Activated CD8-positive, alpha-beta T cell treated with anti-CD3 and anti-CD28 coated beads, Interleukin-2, amount 10 ng/mL, durations not matched to agents 7 days and 5 days (primary cell): Measurements from ENCODE around the gene PSME3. TPM values are rescaled to one million over a fixed set of nuclear protein-coding genes. Genes with fewer than 3 reads are reported as not detected.
A peak's percentile ranks its signal among the peaks of the same experiment; 100 is the strongest.
"Not testable (repeated sequence)": the region's sequence is repeated elsewhere in the genome, so short reads cannot be mapped to it uniquely, and the experiment has no call there.

Source experiments
- ATAC-seq: fragments of 150-1000 bp; cut with Tn5 transposase; one replicate; pipeline ENCODE4 v1.10.0; 2021; ENCODE audit warnings: moderate library complexity
- CTCF ChIA-PET: fragments of 350-600 bp; sonication (Branson Sonifier 250); formaldehyde crosslinking; loops from one replicate; lab custom pipeline; 2021; ENCODE audit warnings: antibody characterized with exemption; lab: Charles Lee
- POLR2A ChIA-PET: fragments of 350-600 bp; sonication (Branson Sonifier 250); formaldehyde crosslinking; loops from one replicate; lab custom pipeline; 2021; ENCODE audit warnings: antibody characterized with exemption; lab: Charles Lee
- DNase-seq: peaks from one replicate; pipeline ENCODE4 v3.0.0-alpha.2; 2020
- H3K27ac Mint-ChIP-seq: one replicate; pipeline ENCODE4 v1.8.0; 2021; ENCODE audit warnings: mild to moderate bottlenecking, mixed read lengths
- H3K27me3 Mint-ChIP-seq: one replicate; pipeline ENCODE4 v1.8.0; 2021; ENCODE audit warnings: low read depth, mixed read lengths
- H3K36me3 Mint-ChIP-seq: one replicate; pipeline ENCODE4 v1.8.0; 2021; ENCODE audit warnings: low read depth, mixed read lengths
- H3K4me1 Mint-ChIP-seq: one replicate; pipeline ENCODE4 v1.8.0; 2021; ENCODE audit warnings: low read depth, mixed read lengths
- H3K4me3 Mint-ChIP-seq: one replicate; pipeline ENCODE4 v1.8.0; 2021; ENCODE audit warnings: mild to moderate bottlenecking, mixed read lengths
- H3K9me3 Mint-ChIP-seq: one replicate; pipeline ENCODE4 v1.8.0; 2022; ENCODE audit warnings: mixed read lengths; ENCODE audit not compliant: insufficient read depth
- total RNA-seq, 2 experiments: library from RNA; stranded (reverse); gene quantifications; one replicate each; pipeline ENCODE4 v1.2.3, GENCODE V29; 2021

Gene PSME3
- total RNA-seq, 2 experiments from 2014 or later, result 141 to 145 TPM

DNA sequence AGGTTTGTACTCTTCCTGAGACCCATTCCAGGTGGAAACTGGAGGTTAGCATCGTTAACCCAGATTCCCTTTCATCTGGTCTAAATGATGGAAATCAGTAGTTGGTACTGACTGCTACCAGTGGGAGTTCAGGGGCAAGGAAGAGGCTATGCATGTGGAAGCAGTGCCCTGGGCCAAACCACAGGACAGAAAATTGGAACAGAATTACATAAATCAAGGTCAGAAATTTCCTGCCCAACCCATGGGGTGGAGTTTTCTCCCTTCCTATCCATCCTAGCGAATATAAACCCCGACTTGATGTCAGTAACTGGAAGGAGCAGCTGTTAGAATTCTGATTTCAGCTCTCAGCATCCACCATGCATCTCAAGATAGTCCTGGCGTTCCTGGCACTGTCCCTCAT, 11.1 kb downstream of the PSME3 start, which contains the start of gene AOC2:
Gene AOC2 (plus strand): TSS at position 310 of the 400 bp plus-strand sequence. CDS start 47 bp downstream, at position 357.
- CTCF ChIA-PET, result interaction anchor here (0.5 to 2.8 kb wide), 4 partner anchors 10 to 154 kb away, joined by 3 to 12 read pairs (median 8); partner anchors contain the start of genes PSME3 and RPL27

DNA sequence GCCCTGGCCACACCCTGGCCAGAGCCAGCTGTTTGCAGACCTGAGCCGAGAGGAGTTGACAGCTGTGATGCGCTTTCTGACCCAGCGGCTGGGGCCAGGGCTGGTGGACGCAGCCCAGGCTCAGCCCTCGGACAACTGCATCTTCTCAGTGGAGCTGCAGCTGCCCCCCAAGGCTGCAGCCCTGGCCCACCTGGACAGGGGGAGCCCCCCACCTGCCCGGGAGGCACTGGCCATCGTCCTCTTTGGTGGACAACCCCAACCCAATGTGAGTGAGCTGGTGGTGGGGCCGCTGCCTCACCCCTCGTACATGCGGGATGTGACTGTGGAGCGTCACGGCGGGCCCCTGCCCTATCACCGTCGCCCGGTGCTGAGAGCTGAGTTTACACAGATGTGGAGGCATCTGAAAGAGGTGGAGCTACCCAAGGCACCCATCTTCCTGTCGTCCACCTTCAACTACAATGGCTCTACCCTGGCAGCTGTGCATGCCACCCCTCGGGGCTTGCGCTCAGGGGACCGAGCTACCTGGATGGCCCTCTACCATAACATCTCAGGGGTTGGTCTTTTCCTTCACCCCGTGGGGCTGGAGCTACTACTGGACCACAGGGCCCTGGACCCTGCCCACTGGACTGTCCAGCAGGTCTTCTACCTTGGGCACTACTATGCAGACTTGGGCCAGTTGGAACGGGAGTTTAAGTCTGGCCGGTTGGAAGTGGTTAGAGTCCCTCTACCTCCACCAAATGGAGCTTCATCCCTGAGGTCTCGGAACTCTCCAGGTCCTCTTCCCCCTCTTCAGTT, 11.8 kb downstream of the PSME3 start:
- ChIA-PET POLR2A (interaction anchor here (1.2 kb wide), 1 partner anchor 12 kb away, joined by 8 read pairs; the partner anchor contains the start of gene PSME3), CTCF (interaction anchor here (1.5 to 2.8 kb wide), 2 partner anchors 11 to 84 kb away, joined by 5 to 12 read pairs; partner anchors contain the start of gene PSME3)
- H3K4me1 Mint-ChIP-seq, result peaks cover 11% of the 10 kb centered on the region
- ATAC-seq (no peak), DNase-seq (no peak)
- H3K27ac Mint-ChIP-seq, result no peak overlapping the region
- no peaks in the 10 kb centered on the region for H3K9me3 Mint-ChIP-seq
- H3K27me3 Mint-ChIP-seq, result no peaks in the 10 kb centered on the region
- no peak overlapping the region for H3K4me3 Mint-ChIP-seq
- peaks cover 33% of the 10 kb centered on the region for H3K36me3 Mint-ChIP-seq

More for the DNA sequence above, 11.1 kb downstream of the PSME3 start, which contains the start of gene AOC2:
- Mint-ChIP-seq H3K27ac (no peak within 1 kb of the TSS), H3K4me1 (peaks cover 11% of the 10 kb centered on the region), H3K4me3 (no peak within 1 kb of the TSS), H3K36me3 (peaks cover 37% of the 10 kb centered on the region), H3K27me3 (no peaks in the 10 kb centered on the region), H3K9me3 (no peaks in the 10 kb centered on the region)
- POLR2A ChIA-PET, result interaction anchor here (1.2 kb wide), 1 partner anchor 12 kb away, joined by 3 read pairs; no protein-coding TSS in a partner anchor
- ATAC-seq, result no peak
- no peak for DNase-seq

DNA sequence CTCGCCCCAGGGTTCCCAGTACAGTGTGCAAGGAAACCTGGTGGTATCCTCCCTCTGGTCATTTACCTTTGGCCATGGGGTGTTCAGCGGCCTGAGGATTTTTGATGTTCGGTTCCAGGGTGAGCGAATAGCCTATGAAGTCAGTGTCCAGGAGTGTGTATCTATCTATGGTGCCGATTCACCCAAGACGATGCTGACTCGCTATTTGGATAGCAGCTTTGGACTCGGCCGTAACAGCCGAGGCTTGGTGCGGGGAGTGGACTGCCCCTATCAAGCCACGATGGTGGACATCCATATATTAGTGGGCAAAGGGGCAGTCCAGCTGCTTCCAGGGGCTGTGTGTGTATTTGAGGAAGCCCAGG, 12.3 kb downstream of the PSME3 start:
- CTCF ChIA-PET, result interaction anchor here (2.8 kb wide), 1 partner anchor 11 kb away, joined by 12 read pairs; the partner anchor contains the start of gene PSME3
- H3K36me3 Mint-ChIP-seq, result peaks cover 33% of the 10 kb centered on the region
- DNase-seq, result no peak
- no peak overlapping the region for H3K27ac Mint-ChIP-seq
- no peaks in the 10 kb centered on the region for H3K9me3 Mint-ChIP-seq
- H3K4me3 Mint-ChIP-seq, result no peak overlapping the region
- POLR2A ChIA-PET, result interaction anchor here (1.2 kb wide), 1 partner anchor 12 kb away, joined by 8 read pairs; the partner anchor contains the start of gene PSME3
- H3K27me3 Mint-ChIP-seq, result no peaks in the 10 kb centered on the region
- ATAC-seq, result no peak
- peaks cover 11% of the 10 kb centered on the region for H3K4me1 Mint-ChIP-seq

DNA sequence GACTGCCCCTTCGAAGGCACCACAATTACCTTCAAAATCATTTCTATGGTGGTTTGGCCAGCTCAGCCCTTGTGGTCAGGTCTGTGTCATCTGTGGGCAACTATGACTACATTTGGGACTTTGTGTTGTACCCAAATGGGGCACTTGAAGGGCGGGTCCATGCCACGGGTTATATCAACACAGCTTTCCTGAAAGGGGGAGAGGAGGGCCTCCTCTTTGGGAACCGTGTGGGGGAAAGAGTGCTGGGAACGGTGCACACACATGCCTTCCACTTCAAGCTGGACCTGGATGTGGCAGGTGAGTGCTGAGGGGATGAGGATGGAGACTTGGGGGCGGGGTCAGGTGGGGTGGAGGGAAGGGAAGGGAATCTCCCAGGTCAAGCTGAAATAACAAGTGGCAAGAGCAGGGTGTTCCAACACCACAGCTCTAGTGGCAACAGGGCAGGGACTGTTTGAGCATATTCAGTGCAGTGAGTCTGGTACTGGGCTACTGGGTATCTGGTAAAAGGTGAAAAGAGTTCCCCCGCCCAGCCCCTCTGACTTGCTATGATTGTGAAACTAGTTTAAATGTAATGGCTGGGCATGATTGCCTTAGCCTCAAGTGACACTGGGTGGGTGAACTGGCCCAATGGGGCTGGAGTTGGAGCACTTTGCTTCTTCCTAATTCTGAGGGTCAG, 12.9 kb downstream of the PSME3 start:
- CTCF ChIA-PET, result no interaction called here
- no peak for DNase-seq
- no peak overlapping the region for H3K4me3 Mint-ChIP-seq
- ATAC-seq, result no peak
- POLR2A ChIA-PET, result interaction anchor here (1.2 kb wide), 1 partner anchor 13 kb away, joined by 8 read pairs; the partner anchor contains the start of gene PSME3
- H3K9me3 Mint-ChIP-seq, result no peaks in the 10 kb centered on the region
- H3K27ac Mint-ChIP-seq, result peak overlapping the region; percentile 29
- H3K36me3 Mint-ChIP-seq, result peaks cover 33% of the 10 kb centered on the region
- H3K27me3 Mint-ChIP-seq, result no peaks in the 10 kb centered on the region
- peaks cover 11% of the 10 kb centered on the region for H3K4me1 Mint-ChIP-seq

DNA sequence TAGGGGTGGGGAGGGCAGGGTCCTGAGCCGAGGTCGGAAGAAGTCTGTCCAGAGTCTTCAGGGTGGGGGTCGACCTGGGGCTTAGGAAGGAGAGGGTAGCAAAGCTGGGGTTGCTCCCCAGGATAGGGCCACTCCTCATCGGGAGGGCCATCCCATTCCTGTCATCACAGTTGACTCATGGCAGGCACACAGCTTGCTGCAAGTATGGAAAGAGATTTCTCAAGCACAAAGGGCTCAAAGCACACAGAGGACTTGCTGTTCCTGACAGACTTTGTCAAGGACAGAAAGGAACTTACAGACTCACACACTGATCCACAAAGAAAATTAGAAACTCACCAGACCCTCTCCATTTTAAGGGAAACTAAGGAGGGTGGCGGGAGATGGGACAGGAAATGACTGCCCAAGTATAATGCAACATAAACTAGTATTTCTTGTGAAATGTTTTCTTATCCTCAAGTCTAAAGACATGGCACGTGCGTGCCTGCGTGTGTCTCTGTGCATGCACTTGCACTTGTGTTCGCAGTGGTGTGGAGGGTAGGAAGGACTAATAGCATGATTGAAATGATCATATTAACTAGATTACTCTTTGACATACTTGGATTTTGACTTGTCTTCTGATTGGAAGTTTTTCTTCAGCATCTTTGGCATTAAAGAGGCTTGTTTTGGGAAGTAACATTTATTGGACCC, 13.5 kb downstream of the PSME3 start:
- H3K27ac Mint-ChIP-seq, result peak overlapping the region; percentile 29
- no peak overlapping the region for H3K4me3 Mint-ChIP-seq
- H3K4me1 Mint-ChIP-seq, result peaks cover 11% of the 10 kb centered on the region
- peaks cover 28% of the 10 kb centered on the region for H3K36me3 Mint-ChIP-seq
- DNase-seq (no peak), ATAC-seq (no peak)
- H3K9me3 Mint-ChIP-seq, result no peaks in the 10 kb centered on the region
- ChIA-PET POLR2A (interaction anchor here (0.6 kb wide), 1 partner anchor 1772 kb away, joined by 3 read pairs; no protein-coding TSS in a partner anchor), CTCF (no interaction called here)
- H3K27me3 Mint-ChIP-seq, result no peaks in the 10 kb centered on the region

DNA sequence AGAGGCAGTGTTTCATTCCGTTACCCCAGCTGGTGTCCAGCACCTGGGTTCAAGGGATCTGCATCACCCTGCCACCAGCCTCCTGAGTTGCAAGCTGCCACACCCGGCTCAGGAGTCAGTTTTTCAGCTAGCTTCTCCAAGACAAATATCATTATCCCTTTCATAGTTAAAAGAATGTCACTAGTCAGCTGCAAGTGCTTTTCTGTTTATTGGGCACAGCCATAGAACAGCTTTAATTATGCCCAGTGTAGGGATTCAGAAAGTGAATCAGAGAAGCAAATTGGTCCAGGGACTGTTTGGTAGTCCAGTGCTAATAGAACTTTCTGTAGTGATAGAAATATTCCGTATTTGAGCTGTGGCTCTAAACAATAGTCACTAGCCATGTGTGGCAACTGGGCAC, 14.9 kb downstream of the PSME3 start:
- POLR2A ChIA-PET, result interaction anchor here (0.6 kb wide), 1 partner anchor 121 kb away, joined by 3 read pairs; no protein-coding TSS in a partner anchor
- H3K4me1 Mint-ChIP-seq, result peaks cover 11% of the 10 kb centered on the region

DNA sequence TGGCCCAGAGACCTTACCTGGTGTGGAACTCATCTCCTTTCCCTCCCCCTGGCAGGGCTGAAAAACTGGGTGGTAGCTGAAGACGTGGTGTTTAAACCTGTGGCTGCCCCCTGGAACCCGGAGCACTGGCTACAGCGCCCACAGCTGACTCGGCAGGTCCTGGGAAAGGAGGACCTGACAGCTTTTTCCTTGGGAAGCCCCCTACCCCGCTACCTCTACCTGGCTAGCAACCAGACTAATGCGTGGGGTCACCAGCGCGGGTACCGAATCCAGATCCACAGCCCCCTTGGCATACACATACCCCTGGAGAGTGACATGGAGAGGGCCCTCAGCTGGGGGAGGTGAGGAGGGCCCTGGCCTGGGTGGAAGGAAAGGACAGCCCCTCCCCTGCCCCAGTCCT, 15.8 kb downstream of the PSME3 start:
- POLR2A ChIA-PET, result no interaction called here

More for the DNA sequence above, 14.9 kb downstream of the PSME3 start:
- no peak overlapping the region for H3K27ac Mint-ChIP-seq
- H3K4me3 Mint-ChIP-seq, result no peak overlapping the region
- no peaks in the 10 kb centered on the region for H3K9me3 Mint-ChIP-seq
- H3K36me3 Mint-ChIP-seq, result peaks cover 14% of the 10 kb centered on the region
- ATAC-seq (no peak), DNase-seq (no peak)
- H3K27me3 Mint-ChIP-seq, result no peaks in the 10 kb centered on the region
- CTCF ChIA-PET, result interaction anchor here (1.2 to 1.3 kb wide), 2 partner anchors 15 to 24 kb away, joined by 3 to 4 read pairs; partner anchors contain the start of genes BECN1 and PSME3

DNA sequence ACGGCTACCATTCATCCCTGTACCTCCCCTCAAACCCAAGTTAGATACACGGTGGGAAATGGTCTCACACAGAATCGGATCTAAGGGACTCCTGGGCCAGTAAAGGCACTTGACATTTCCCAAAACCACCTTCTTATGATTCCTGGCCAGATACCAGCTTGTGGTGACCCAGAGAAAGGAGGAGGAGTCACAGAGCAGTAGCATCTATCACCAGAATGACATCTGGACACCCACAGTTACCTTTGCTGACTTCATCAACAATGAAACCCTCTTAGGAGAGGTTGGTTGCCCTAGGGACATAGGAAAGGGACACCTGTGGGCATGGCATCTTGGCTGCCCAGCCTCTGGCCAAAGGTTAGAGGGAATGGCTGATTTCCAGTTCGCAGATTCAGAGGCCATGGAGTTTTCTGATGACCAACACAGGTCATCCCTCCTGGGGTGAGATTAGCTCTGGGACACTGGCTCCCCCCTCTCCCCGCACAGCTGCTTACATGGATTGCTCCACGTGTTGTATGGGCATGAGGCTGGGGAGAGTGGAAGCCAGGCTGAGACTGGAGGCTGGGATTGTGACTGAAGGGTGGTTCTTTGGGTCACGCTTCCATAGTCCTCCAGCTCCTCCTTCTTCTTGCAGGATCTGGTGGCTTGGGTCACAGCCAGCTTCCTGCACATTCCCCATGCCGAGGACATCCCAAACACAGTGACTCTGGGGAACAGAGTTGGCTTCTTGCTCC, 16.4 kb downstream of the PSME3 start:
- ChIA-PET POLR2A (no interaction called here), CTCF (no interaction called here)
- Mint-ChIP-seq H3K36me3 (peaks cover 5% of the 10 kb centered on the region), H3K4me1 (peaks cover 11% of the 10 kb centered on the region), H3K4me3 (no peak overlapping the region), H3K9me3 (no peaks in the 10 kb centered on the region), H3K27ac (no peak overlapping the region), H3K27me3 (no peaks in the 10 kb centered on the region)
- ATAC-seq (no peak), DNase-seq (no peak)

More for the DNA sequence above, 15.8 kb downstream of the PSME3 start:
- H3K36me3 Mint-ChIP-seq, result peaks cover 7% of the 10 kb centered on the region
- H3K27ac Mint-ChIP-seq, result no peak overlapping the region
- no peaks in the 10 kb centered on the region for H3K27me3 Mint-ChIP-seq
- H3K4me1 Mint-ChIP-seq, result peaks cover 11% of the 10 kb centered on the region
- ATAC-seq, result no peak
- DNase-seq, result no peak
- H3K4me3 Mint-ChIP-seq, result no peak overlapping the region
- no peaks in the 10 kb centered on the region for H3K9me3 Mint-ChIP-seq
- CTCF ChIA-PET, result interaction anchor here (0.8 to 1.3 kb wide), 3 partner anchors 16 to 80 kb away, joined by 3 to 4 read pairs (median 3); partner anchors contain the start of genes BECN1 and PSME3

DNA sequence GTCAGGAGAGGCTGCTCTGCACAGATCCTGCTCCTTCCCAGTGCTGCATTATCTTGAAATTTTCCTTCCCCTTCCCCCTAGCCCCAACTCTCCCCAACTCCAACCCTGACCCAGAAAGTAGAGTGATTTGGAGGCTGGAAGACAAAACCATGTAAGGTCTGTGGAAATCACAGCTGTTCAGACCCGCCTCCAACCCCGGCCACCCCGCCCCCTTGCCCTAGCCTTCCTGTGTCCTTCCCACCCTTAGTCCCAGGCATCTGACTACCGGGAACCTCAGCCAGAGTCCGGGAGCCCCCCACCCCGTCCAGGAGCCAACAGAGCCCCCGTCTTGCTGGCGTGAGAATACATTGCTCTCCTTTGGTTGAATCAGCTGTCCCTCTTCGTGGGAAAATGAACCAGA, 17.8 kb downstream of the PSME3 start, which contains the start of gene AOC3:
Gene AOC3 (plus strand): TSS at position 246 of the 400 bp plus-strand sequence. CDS start 145 bp downstream, at position 391.
- no peaks in the 10 kb centered on the region for H3K27me3 Mint-ChIP-seq
- H3K9me3 Mint-ChIP-seq, result no peaks in the 10 kb centered on the region
- POLR2A ChIA-PET, result no interaction called here

DNA sequence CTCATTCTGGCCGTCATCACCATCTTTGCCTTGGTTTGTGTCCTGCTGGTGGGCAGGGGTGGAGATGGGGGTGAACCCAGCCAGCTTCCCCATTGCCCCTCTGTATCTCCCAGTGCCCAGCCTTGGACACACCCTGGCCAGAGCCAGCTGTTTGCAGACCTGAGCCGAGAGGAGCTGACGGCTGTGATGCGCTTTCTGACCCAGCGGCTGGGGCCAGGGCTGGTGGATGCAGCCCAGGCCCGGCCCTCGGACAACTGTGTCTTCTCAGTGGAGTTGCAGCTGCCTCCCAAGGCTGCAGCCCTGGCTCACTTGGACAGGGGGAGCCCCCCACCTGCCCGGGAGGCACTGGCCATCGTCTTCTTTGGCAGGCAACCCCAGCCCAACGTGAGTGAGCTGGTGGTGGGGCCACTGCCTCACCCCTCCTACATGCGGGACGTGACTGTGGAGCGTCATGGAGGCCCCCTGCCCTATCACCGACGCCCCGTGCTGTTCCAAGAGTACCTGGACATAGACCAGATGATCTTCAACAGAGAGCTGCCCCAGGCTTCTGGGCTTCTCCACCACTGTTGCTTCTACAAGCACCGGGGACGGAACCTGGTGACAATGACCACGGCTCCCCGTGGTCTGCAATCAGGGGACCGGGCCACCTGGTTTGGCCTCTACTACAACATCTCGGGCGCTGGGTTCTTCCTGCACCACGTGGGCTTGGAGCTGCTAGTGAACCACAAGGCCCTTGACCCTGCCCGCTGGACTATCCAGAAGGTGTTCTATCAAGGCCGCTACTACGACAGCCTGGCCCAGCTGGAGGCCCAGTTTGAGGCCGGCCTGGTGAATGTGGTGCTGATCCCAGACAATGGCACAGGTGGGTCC, 18.4 kb downstream of the PSME3 start:
- POLR2A ChIA-PET, H3K27ac Mint-ChIP-seq, H3K36me3 Mint-ChIP-seq, CTCF ChIA-PET, H3K27me3 Mint-ChIP-seq, ATAC-seq, DNase-seq, H3K4me3 Mint-ChIP-seq, H3K4me1 Mint-ChIP-seq, H3K9me3 Mint-ChIP-seq: not testable (repeated sequence)

More for the DNA sequence above, 17.8 kb downstream of the PSME3 start, which contains the start of gene AOC3:
- H3K27ac Mint-ChIP-seq, result no peak within 1 kb of the TSS
- no peak for ATAC-seq
- no peaks in the 10 kb centered on the region for H3K36me3 Mint-ChIP-seq
- no peak for DNase-seq
- H3K4me3 Mint-ChIP-seq, result no peak within 1 kb of the TSS
- H3K4me1 Mint-ChIP-seq, result peaks cover 2% of the 10 kb centered on the region
- CTCF ChIA-PET, result no interaction called here
